Stimulated activated naive CD8-positive, alpha-beta T cell treated with anti-CD3 and anti-CD28 coated beads, Interleukin-15, Interleukin-2, amounts not matched to agents 100 U/mL and 50 U/mL, for 24 hours (primary cell): Measurements from ENCODE around the gene RFX3.
A peak's percentile ranks its signal among the peaks of the same experiment; 100 is the strongest.

Experiments used
- ATAC-seq: fragments of 150-1000 bp; cut with Tn5 transposase; one replicate; pipeline ENCODE4 v1.10.0; 2021
- DNase-seq: peaks from one replicate; pipeline ENCODE4 v3.0.0; 2021

Gene RFX3

GRCh38 chr9:3477236-3477834 lies 48.5 kb downstream of the RFX3 start:
- DNase-seq (no peak), ATAC-seq (no peak)

- DNase-seq = peak; percentile 32
Observed at GRCh38 chr9:3475300-3476020, 50.3 kb downstream of the RFX3 start.

GRCh38 chr9:3474821-3475220 lies 51.0 kb downstream of the RFX3 start:
- no peak for ATAC-seq
- no peak for DNase-seq

More at GRCh38 chr9:3475300-3476020, 50.3 kb downstream of the RFX3 start:
- ATAC-seq = peak; percentile 45

GRCh38 chr9:3473405-3473804 lies 52.4 kb downstream of the RFX3 start:
- ATAC-seq (no peak), DNase-seq (no peak)

- ATAC-seq = no peak
- DNase-seq = no peak
Observed at GRCh38 chr9:3471883-3472282, 53.9 kb downstream of the RFX3 start.

GRCh38 chr9:3468421-3469205 lies 57.2 kb downstream of the RFX3 start:
- no peak for DNase-seq
- ATAC-seq = no peak

- ATAC-seq (peak; percentile 96), DNase-seq (peak; percentile 48)
Observed at GRCh38 chr9:3467593-3468219, 58.1 kb downstream of the RFX3 start.

GRCh38 chr9:3464033-3464638 lies 61.7 kb downstream of the RFX3 start:
- no peak for ATAC-seq
- DNase-seq = no peak

GRCh38 chr9:3458806-3459475 lies 66.9 kb downstream of the RFX3 start:
- DNase-seq (no peak), ATAC-seq (no peak)

GRCh38 chr9:3457175-3457574 lies 68.6 kb downstream of the RFX3 start:
- DNase-seq (no peak), ATAC-seq (no peak)

- ATAC-seq (no peak), DNase-seq (no peak)
Observed at GRCh38 chr9:3455717-3456116, 70.1 kb downstream of the RFX3 start.

- ATAC-seq = no peak
Observed at GRCh38 chr9:3455094-3455493, 70.7 kb downstream of the RFX3 start.

GRCh38 chr9:3451956-3452355 lies 73.8 kb downstream of the RFX3 start:
- ATAC-seq (no peak), DNase-seq (no peak)

More at GRCh38 chr9:3455094-3455493, 70.7 kb downstream of the RFX3 start:
- no peak for DNase-seq

GRCh38 chr9:3447788-3448187 lies 78.0 kb downstream of the RFX3 start:
- DNase-seq = no peak
- ATAC-seq = no peak

GRCh38 chr9:3447143-3447542 lies 78.7 kb downstream of the RFX3 start:
- ATAC-seq (no peak), DNase-seq (no peak)

- ATAC-seq (no peak), DNase-seq (no peak)
Observed at GRCh38 chr9:3446313-3446712, 79.5 kb downstream of the RFX3 start.

- ATAC-seq (no peak), DNase-seq (no peak)
Observed at GRCh38 chr9:3444016-3444415, 81.8 kb downstream of the RFX3 start.

- ATAC-seq (peak; percentile 83), DNase-seq (peak; percentile 31)
Observed at GRCh38 chr9:3441197-3441816, 84.5 kb downstream of the RFX3 start.

- no peak for DNase-seq
- no peak for ATAC-seq
Observed at GRCh38 chr9:3436629-3437420, 89.0 kb downstream of the RFX3 start.

GRCh38 chr9:3435732-3436131 lies 90.1 kb downstream of the RFX3 start:
- ATAC-seq (no peak), DNase-seq (no peak)
